SK-N-SH treated with all-trans-retinoic acid at 6 μM for 48 hours (cell line): ENCODE data around the gene NPPB.

Experiments
- ATAC-seq: fragments of 200-7000 bp; cut with Tn5 transposase; 3 replicates; pipeline ENCODE4 v1.9.1; 2020; ENCODE audit warnings: mild to moderate bottlenecking, moderate library complexity
- CSDC2 ChIP-seq: fragments of 250-450 bp; sonication (Bioruptor Pico); IDR thresholded peaks from 2 replicates; pipeline ENCODE4 v1.5.0; 2020; ENCODE audit warnings: mild to moderate bottlenecking, moderate library complexity
- ESRRG ChIP-seq: fragments of 250-450 bp; sonication (Bioruptor Pico); IDR thresholded peaks from 2 replicates; pipeline ENCODE4 v1.6.1; 2021; ENCODE audit warnings: mild to moderate bottlenecking
- GLIS3 ChIP-seq: fragments of 250-450 bp; sonication (Bioruptor Pico); IDR thresholded peaks from 2 replicates; pipeline ENCODE4 v1.5.0; 2020; ENCODE audit warnings: mild to moderate bottlenecking, moderate library complexity
- RARB ChIP-seq: fragments of 250-450 bp; sonication (Bioruptor Pico); IDR thresholded peaks from 2 replicates; pipeline ENCODE4 v1.8.0; 2021; ENCODE audit warnings: mild to moderate bottlenecking, moderate library complexity
- TCF4 ChIP-seq: fragments of 250-450 bp; sonication (Bioruptor Pico); IDR thresholded peaks from 2 replicates; pipeline ENCODE4 v1.8.0; 2021; ENCODE audit warnings: mild to moderate bottlenecking, moderate library complexity, borderline replicate concordance
- TOX ChIP-seq: fragments of 250-450 bp; sonication (Bioruptor Pico); IDR thresholded peaks from 2 replicates; pipeline ENCODE4 v1.8.0; 2021; ENCODE audit warnings: mild to moderate bottlenecking, moderate library complexity, borderline replicate concordance
- ZFP3 ChIP-seq: fragments of 250-450 bp; sonication (Bioruptor Pico); IDR thresholded peaks from 2 replicates; pipeline ENCODE4 v1.5.0; 2020; ENCODE audit warnings: mild to moderate bottlenecking, moderate library complexity
- ZNF70 ChIP-seq: fragments of 450-650 bp; formaldehyde crosslinking; IDR thresholded peaks from 2 replicates; pipeline ENCODE4 v1.5.0; 2020; ENCODE audit warnings: mild to moderate bottlenecking, moderate library complexity
- ZNF8 ChIP-seq: fragments of 450-650 bp; formaldehyde crosslinking; IDR thresholded peaks from 2 replicates; pipeline ENCODE4 v1.5.0; 2020; ENCODE audit warnings: mild to moderate bottlenecking, moderate library complexity
- TF ChIP-seq, protein P1 (sequence below): fragments of 250-450 bp; sonication (Bioruptor Pico); IDR thresholded peaks from 2 replicates; pipeline ENCODE4 v1.5.0; 2020; ENCODE audit warnings: mild to moderate bottlenecking, moderate library complexity
- TF ChIP-seq, protein P2 (sequence below): fragments of 250-450 bp; sonication (Bioruptor Pico); IDR thresholded peaks from 2 replicates; pipeline ENCODE4 v1.8.0; 2021; ENCODE audit warnings: low read depth, mild to moderate bottlenecking, moderate library complexity, borderline replicate concordance
- TF ChIP-seq, protein P3 (sequence below): fragments of 250-450 bp; sonication (Bioruptor Pico); IDR thresholded peaks from 2 replicates; pipeline ENCODE4 v1.5.1; 2020; ENCODE audit warnings: low read depth, mild to moderate bottlenecking, moderate library complexity

Gene NPPB

DNA sequence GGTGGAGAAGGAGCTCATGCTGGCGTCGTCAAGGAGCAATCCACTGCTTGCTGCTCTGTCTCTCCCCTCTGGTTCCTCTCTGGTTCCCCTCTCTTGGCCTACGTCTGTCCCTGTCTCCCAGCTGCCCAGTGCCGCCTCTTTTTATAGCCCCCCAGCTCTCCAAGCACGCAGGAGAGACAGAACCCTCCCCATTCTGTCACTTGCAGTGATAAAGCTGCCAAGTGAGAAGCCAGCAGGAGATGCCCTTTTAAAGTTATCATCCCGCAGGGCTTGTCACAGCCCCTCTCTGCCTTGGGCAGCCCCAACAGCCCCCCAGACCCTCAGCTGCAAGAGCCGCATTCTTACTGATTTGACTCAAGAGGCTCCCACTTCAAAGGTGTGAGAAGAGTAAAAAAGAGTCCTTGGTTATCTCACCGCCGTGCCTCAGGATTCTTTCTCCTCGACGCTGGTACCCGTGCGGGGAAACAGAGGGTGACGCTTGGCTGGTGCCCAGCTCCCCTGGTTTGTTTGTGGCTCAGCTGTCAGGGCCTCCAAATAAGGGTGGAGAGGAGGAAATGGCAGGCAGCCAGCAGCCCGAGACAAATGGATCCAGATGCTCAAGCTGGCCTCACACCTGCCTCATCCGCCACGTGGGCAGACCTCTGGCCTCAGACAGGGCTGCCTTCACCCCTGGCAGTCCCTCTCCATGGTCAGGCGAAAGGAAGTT is 10.9 kb downstream of the NPPB start, which contains the start of gene NPPA:
Gene NPPA, minus strand, starts transcription at position 117 of the 706 bp plus-strand sequence. Its CDS starts 99 bp downstream, at position 18.
- TF ChIP-seq, protein P1, sequence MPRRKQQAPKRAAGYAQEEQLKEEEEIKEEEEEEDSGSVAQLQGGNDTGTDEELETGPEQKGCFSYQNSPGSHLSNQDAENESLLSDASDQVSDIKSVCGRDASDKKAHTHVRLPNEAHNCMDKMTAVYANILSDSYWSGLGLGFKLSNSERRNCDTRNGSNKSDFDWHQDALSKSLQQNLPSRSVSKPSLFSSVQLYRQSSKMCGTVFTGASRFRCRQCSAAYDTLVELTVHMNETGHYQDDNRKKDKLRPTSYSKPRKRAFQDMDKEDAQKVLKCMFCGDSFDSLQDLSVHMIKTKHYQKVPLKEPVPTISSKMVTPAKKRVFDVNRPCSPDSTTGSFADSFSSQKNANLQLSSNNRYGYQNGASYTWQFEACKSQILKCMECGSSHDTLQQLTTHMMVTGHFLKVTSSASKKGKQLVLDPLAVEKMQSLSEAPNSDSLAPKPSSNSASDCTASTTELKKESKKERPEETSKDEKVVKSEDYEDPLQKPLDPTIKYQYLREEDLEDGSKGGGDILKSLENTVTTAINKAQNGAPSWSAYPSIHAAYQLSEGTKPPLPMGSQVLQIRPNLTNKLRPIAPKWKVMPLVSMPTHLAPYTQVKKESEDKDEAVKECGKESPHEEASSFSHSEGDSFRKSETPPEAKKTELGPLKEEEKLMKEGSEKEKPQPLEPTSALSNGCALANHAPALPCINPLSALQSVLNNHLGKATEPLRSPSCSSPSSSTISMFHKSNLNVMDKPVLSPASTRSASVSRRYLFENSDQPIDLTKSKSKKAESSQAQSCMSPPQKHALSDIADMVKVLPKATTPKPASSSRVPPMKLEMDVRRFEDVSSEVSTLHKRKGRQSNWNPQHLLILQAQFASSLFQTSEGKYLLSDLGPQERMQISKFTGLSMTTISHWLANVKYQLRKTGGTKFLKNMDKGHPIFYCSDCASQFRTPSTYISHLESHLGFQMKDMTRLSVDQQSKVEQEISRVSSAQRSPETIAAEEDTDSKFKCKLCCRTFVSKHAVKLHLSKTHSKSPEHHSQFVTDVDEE (CRISPR knock-in tag), result peak; percentile 54; the same call in 1 of the 2 replicates
- peak; percentile 68; the same call in 1 of the 2 replicates for TF ChIP-seq TCF4 (CRISPR knock-in tag)
- TF ChIP-seq GLIS3 (CRISPR knock-in tag), result no peak
- peak; percentile 27 for ATAC-seq

DNA sequence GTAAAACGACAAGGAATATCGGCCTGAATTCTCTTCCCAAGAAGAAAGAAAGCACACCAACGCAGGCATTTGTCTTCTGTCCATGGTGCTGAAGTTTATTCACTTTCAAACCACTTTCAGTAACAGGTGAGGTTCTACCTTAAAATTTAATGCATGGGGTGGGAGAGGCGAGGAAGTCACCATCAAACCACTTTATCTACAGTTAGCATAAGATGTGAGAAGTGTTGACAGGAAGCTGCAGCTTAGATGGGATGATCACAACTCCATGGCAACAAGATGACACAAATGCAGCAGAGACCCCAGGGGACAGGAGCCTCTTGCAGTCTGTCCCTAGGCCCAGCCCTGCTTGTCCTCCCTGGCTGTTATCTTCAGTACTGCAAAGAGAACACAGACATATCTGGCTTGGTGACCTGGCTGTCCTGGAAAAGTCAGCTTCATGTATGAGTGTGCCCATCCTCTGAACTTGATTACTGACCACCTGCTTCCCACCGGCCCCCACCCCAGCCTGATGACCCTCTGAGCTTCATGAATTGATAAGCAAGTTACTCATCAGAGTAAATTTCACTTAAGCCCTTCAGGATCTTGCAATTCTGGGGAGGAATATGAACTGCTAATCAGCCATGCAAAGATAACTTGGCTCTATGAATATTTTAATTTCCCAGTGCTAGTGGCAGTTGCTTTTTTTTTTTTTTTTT is 13.0 kb downstream of the NPPB start:
- no peak for TF ChIP-seq RARB (CRISPR knock-in tag)
- 0 out of 2 replicates have a peak, but pooled peaks have one; percentile 63 for TF ChIP-seq ZNF70 (CRISPR knock-in tag)
- no peak; the same call in 2 of the 3 replicates for ATAC-seq

DNA sequence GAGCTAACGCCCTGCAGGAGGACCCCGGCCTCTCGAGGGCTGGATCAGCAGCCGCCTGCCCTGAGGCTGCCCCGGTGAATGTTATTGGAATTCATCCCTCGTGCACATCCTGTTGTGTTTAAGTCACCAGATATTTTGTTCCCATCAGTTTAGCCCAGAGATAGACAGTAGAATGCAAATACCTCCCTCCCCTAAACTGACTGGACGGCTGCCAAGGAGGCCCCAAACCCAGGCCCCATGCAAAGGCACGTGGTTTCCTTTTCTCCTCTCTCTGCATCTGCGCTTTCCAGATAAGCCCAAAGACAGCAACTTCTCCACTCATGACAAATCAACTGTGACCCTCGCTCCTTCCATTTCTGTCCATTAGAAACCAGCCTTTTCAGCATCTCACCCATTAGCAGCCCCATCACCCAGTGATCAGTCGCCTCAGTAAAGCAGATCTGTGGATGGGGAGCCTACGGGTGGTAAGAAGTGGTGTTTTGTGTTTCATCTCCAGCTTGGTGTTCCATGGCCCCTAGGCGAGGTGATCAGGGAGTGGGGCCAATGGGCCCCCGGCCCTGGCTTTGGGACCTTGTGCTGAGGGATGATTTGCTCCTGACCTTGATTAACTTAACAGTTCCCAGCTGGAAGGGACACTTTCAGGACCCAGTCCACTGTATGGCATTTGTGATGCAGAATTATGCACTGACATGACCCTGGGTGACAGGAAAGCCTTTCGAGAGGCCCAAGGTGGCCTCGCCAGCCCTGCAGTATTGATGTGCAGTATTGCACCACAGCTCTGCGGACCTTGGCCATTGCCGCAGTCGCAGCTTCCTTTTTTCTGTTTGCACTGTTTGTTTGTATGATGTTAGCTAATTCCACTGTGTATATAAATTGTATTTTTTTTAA is 16.3 kb downstream of the NPPB start:
- TF ChIP-seq, protein P2, sequence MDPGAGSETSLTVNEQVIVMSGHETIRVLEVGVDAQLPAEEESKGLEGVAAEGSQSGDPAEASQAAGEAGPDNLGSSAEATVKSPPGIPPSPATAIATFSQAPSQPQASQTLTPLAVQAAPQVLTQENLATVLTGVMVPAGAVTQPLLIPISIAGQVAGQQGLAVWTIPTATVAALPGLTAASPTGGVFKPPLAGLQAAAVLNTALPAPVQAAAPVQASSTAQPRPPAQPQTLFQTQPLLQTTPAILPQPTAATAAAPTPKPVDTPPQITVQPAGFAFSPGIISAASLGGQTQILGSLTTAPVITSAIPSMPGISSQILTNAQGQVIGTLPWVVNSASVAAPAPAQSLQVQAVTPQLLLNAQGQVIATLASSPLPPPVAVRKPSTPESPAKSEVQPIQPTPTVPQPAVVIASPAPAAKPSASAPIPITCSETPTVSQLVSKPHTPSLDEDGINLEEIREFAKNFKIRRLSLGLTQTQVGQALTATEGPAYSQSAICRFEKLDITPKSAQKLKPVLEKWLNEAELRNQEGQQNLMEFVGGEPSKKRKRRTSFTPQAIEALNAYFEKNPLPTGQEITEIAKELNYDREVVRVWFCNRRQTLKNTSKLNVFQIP (CRISPR knock-in tag), result no peak
- TF ChIP-seq ZNF8 (CRISPR knock-in tag) (no peak), CSDC2 (CRISPR knock-in tag) (no peak), ESRRG (CRISPR knock-in tag) (no peak), TCF4 (CRISPR knock-in tag) (peak; percentile 55; the same call in 1 of the 2 replicates)

DNA sequence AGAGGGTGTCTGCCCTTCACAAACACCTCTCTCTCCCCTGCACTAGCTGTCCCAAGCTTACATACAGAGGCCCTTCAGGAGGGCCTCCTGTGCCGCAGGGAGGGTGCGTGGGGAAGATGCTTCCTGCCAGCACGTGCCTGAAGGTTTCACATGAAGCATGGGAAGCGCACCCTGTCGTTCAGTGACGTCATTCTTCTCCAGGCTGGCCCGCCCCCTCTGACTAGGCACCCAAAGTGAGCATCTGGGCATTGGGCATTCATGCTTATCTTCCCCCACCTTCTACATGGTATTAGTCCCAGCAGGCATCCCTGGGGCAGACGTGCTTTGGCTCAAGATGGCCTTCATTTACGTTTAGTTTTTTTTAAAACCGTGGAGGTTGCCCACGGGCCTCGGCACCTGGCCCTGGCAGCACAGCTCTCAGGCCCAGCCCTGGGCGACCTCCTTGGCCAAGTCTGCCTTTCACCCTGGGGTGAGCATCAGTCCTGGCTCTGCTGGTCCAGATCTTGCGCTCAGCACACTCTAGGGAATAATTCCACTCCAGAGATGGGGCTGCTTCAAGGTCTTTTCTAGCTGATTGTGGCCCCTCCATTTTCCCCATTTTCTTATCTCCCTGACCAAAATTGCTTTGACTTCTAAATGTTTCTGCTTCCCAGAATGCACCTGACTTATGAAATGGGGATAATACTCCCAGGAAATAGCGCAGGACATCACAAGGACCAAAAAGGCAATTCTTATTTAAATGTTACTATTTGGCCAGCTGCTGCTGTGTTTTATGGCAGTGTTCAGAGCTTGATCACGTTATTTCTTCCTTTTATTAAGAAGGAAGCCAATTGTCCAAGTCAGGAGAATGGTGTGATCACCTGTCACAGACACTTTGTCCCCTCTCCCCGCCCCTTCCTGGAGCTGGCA is 17.2 kb downstream of the NPPB start:
- no peak for TF ChIP-seq GLIS3 (CRISPR knock-in tag)
- TF ChIP-seq RARB (CRISPR knock-in tag), result no peak
- TF ChIP-seq TOX (CRISPR knock-in tag), result no peak
- TF ChIP-seq, protein P3, sequence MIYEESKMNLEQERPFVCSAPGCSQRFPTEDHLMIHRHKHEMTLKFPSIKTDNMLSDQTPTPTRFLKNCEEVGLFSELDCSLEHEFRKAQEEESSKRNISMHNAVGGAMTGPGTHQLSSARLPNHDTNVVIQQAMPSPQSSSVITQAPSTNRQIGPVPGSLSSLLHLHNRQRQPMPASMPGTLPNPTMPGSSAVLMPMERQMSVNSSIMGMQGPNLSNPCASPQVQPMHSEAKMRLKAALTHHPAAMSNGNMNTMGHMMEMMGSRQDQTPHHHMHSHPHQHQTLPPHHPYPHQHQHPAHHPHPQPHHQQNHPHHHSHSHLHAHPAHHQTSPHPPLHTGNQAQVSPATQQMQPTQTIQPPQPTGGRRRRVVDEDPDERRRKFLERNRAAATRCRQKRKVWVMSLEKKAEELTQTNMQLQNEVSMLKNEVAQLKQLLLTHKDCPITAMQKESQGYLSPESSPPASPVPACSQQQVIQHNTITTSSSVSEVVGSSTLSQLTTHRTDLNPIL (CRISPR knock-in tag), result no peak
- TF ChIP-seq ZFP3 (CRISPR knock-in tag), result no peak
- no peak for TF ChIP-seq TCF4 (CRISPR knock-in tag)
- no peak for TF ChIP-seq ESRRG (CRISPR knock-in tag)
- no peak for ATAC-seq

More for the DNA sequence above, 16.3 kb downstream of the NPPB start:
- no peak for ATAC-seq
